ENCODE results near the gene TNS3.

Gene TNS3

DNA sequence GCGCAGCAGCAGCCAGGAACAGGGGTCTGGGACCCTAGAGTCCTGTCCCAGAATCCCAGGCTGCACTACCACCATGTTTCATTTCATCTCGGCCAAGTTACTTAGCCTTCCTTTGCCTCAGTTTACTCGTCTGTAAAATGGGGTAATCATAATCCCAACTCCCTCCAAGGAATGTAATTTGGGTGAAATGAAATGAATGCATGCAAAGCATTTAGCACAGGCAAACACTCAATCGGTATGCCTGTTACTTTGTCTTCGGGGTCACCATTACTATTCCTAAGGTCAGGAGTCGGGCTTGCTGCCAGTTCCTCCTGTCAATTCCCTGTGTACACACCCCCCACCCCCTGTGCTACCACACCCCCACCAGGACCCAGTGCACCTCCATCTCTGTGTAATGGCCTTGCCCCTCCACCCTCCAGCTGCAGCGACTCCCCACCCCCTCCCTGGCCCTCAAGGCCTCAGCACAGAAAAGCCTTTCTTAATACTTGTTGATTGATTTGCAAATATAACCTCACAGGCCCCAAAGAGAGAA, 1.7 kb downstream of the TNS3 start:
- no peak overlapping the region for H3K27ac ChIP-seq
- H3K4me3 ChIP-seq (ENCODE audit: low read depth, low read length), result no peak overlapping the region
- H3K36me3 ChIP-seq, result no peaks in the 10 kb centered on the region
- no peaks in the 10 kb centered on the region for H3K9me3 ChIP-seq (ENCODE audit: severe bottlenecking)
- no peak for DNase-seq
- H3K27me3 ChIP-seq (ENCODE audit: insufficient read depth, low read depth, severe bottlenecking), result no peaks in the 10 kb centered on the region
- TF ChIP-seq, protein P1, sequence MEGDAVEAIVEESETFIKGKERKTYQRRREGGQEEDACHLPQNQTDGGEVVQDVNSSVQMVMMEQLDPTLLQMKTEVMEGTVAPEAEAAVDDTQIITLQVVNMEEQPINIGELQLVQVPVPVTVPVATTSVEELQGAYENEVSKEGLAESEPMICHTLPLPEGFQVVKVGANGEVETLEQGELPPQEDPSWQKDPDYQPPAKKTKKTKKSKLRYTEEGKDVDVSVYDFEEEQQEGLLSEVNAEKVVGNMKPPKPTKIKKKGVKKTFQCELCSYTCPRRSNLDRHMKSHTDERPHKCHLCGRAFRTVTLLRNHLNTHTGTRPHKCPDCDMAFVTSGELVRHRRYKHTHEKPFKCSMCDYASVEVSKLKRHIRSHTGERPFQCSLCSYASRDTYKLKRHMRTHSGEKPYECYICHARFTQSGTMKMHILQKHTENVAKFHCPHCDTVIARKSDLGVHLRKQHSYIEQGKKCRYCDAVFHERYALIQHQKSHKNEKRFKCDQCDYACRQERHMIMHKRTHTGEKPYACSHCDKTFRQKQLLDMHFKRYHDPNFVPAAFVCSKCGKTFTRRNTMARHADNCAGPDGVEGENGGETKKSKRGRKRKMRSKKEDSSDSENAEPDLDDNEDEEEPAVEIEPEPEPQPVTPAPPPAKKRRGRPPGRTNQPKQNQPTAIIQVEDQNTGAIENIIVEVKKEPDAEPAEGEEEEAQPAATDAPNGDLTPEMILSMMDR (IDR thresholded peaks at IDR 0.05; ENCODE audit: low read depth, low read length), result no peak

GRCh38 chr7:47579458-47579857, 2.5 kb downstream of the TNS3 start:
- Histone ChIP-seq H3K27ac (no peak overlapping the region), H3K36me3 (no peaks in the 10 kb centered on the region), H3K9me3 (ENCODE audit: severe bottlenecking) (no peaks in the 10 kb centered on the region), H3K27me3 (ENCODE audit: insufficient read depth, low read depth, severe bottlenecking) (no peaks in the 10 kb centered on the region), H3K4me3 (ENCODE audit: low read depth, low read length) (no peak overlapping the region)
- TF ChIP-seq, protein P1 (IDR thresholded peaks at IDR 0.05; ENCODE audit: low read depth, low read length), result no peak
- no peak for DNase-seq

DNA sequence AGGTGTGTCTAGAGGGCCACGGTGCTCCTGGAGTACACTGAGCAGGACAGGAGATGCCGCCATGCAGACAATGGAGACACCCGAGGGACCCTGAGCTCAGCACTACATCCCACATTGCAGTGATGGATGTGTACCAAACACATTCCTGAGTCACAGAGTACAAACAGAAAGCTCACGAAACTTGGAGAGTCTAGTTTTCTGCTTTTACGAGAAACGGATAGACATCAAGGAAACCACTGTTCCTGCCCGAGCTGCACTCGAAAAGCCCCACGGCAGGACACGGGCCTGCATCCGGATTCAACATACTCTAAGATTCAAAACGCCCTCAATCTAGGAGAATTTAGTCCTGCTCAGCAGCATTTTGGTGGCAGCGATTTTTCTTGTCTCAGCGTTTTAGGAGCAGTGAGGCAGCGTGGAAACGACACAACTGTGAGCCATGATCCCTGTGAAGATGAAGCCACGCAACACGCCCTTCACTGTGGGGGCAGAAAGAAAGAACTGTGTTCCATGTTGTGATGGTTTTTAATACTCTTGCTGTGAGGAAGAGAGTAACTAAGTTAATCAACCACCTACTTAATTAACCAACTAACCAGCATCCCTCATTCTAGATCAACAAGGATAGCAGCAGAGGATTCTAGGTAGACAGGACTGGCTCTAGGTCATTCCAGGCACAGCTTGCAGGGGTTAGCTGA, 3.2 kb downstream of the TNS3 start:
- H3K36me3 ChIP-seq, result no peaks in the 10 kb centered on the region
- no peaks in the 10 kb centered on the region for H3K9me3 ChIP-seq (ENCODE audit: severe bottlenecking)
- DNase-seq, result no peak
- H3K4me3 ChIP-seq (ENCODE audit: low read depth, low read length), result no peak overlapping the region
- H3K27ac ChIP-seq, result no peak overlapping the region
- no peaks in the 10 kb centered on the region for H3K27me3 ChIP-seq (ENCODE audit: insufficient read depth, low read depth, severe bottlenecking)
- TF ChIP-seq, protein P1 (IDR thresholded peaks at IDR 0.05; ENCODE audit: low read depth, low read length), result no peak

- TF ChIP-seq, protein P1 (IDR thresholded peaks at IDR 0.05; ENCODE audit: low read depth, low read length), result no peak
- Histone ChIP-seq H3K9me3 (ENCODE audit: severe bottlenecking) (no peaks in the 10 kb centered on the region), H3K27ac (no peak overlapping the region), H3K36me3 (no peaks in the 10 kb centered on the region), H3K27me3 (ENCODE audit: insufficient read depth, low read depth, severe bottlenecking) (no peaks in the 10 kb centered on the region), H3K4me3 (ENCODE audit: low read depth, low read length) (no peak overlapping the region)
- DNase-seq, result no peak
These were observed 4.5 kb downstream of the TNS3 start for GRCh38 chr7:47577321-47577919.

GRCh38 chr7:47576866-47577306, 5.0 kb downstream of the TNS3 start:
- Histone ChIP-seq H3K36me3 (no peaks in the 10 kb centered on the region), H3K9me3 (ENCODE audit: severe bottlenecking) (no peaks in the 10 kb centered on the region), H3K4me3 (ENCODE audit: low read depth, low read length) (no peak overlapping the region), H3K27ac (no peak overlapping the region), H3K27me3 (ENCODE audit: insufficient read depth, low read depth, severe bottlenecking) (no peaks in the 10 kb centered on the region)
- TF ChIP-seq, protein P1 (IDR thresholded peaks at IDR 0.05; ENCODE audit: low read depth, low read length), result no peak
- DNase-seq, result no peak
